ENCODE data around the gene YPEL1.

Gene YPEL1

DNA sequence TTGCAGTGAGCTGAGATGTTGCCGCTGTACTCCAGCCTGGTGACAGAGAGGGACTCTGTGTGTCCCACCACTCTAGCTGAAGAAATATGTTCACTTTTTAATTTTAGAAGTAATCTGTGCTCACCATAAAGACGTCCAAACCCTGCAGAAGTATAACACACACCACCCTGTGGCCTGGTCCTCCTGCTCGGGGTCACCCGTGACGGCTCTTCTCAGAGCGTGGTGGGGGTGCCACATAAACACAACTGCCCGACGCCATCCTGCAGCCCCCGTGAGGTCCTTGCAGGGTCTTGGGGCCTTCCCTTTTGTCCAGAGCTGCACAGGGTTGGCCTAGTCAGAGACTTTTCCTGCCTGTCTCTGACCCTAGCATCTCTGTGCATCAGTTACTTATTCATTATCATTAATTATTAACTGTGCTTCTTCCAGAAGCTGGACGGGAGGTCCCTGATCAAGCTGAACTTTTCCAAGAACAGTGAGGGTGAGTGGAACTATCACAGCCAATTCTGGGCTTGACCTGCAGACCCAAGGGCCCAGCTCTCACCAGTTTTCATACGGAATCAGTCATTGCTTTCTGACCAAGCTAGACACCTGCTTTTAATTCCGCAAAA is 60.9 kb downstream of the YPEL1 start:
- Mint-ChIP-seq H3K27ac (no peak overlapping the region), H3K27me3 (ENCODE audit: low read depth, poor library complexity) (no peaks in the 10 kb centered on the region), H3K36me3 (ENCODE audit: low read depth) (peaks cover 67% of the 10 kb centered on the region), H3K4me3 (no peak overlapping the region), H3K9me3 (peaks cover 18% of the 10 kb centered on the region), H3K4me1 (no peaks in the 10 kb centered on the region)
- no peak for DNase-seq
- TF ChIP-seq CTCF (IDR thresholded peaks at IDR 0.05) = no peak

DNA sequence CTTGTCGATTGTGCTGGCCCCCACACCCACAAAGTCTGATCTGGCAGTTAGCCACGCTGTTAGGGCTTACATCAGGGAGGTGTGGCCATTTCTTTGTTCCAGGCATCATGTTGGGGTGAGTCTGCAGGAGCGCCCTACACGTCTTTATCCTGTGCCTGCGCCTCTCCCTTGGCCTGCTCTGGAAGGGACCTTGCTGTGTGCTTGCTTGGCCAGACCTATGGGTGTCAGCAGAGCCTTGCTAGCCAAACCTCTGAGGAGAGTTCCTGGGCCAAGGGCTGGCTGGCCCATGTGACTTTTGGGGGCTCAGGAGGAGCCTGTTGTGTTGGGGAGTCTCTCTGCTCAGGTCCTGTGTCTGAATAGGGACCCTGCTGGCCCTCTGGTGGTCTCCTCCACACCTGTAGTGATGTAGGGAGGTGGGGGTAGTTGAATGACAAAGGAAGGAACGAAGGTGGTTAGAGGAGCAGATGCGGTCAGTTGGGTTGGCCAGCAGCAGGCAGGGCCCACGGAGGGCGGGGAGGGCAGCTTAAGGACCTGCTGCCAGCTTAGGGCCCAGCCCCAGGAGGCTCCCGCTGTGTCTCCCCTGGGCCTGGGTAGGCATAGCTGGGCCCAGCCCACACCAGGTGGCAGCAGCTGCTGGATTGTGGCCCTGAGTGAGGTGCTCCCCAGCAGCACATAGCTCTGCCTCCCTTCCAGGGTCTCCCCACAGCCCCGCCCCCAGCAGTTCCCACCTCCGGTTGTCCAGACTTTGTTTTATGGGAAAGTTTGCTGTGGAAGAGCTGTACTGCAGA is 61.9 kb downstream of the YPEL1 start:
- Mint-ChIP-seq H3K9me3 (peaks cover 18% of the 10 kb centered on the region), H3K36me3 (ENCODE audit: low read depth) (peaks cover 72% of the 10 kb centered on the region), H3K27me3 (ENCODE audit: low read depth, poor library complexity) (peaks cover 3% of the 10 kb centered on the region), H3K27ac (no peak overlapping the region), H3K4me1 (no peaks in the 10 kb centered on the region), H3K4me3 (no peak overlapping the region)
- DNase-seq = no peak
- no peak for TF ChIP-seq CTCF (IDR thresholded peaks at IDR 0.05)

- no peak for DNase-seq
- Mint-ChIP-seq H3K27ac (no peak overlapping the region), H3K4me3 (no peak overlapping the region), H3K9me3 (peaks cover 14% of the 10 kb centered on the region), H3K27me3 (ENCODE audit: low read depth, poor library complexity) (peaks cover 3% of the 10 kb centered on the region), H3K36me3 (ENCODE audit: low read depth) (peaks cover 62% of the 10 kb centered on the region), H3K4me1 (peaks cover 5% of the 10 kb centered on the region)
- TF ChIP-seq CTCF (IDR thresholded peaks at IDR 0.05) = no peak
Observed at GRCh38 chr22:21672107-21672629, 63.4 kb downstream of the YPEL1 start.

- Mint-ChIP-seq H3K27ac (no peak overlapping the region), H3K4me1 (peaks cover 21% of the 10 kb centered on the region), H3K9me3 (no peaks in the 10 kb centered on the region), H3K4me3 (no peak overlapping the region), H3K27me3 (ENCODE audit: low read depth, poor library complexity) (peaks cover 3% of the 10 kb centered on the region), H3K36me3 (ENCODE audit: low read depth) (peaks cover 32% of the 10 kb centered on the region)
- no peak for DNase-seq
- no peak for TF ChIP-seq CTCF (IDR thresholded peaks at IDR 0.05)
Observed at GRCh38 chr22:21669026-21669425, 66.6 kb downstream of the YPEL1 start.

- Mint-ChIP-seq H3K36me3 (ENCODE audit: low read depth) (peaks cover 25% of the 10 kb centered on the region), H3K4me3 (peak overlapping the region; percentile 97), H3K4me1 (peaks cover 26% of the 10 kb centered on the region), H3K27me3 (ENCODE audit: low read depth, poor library complexity) (peaks cover 10% of the 10 kb centered on the region), H3K27ac (peak overlapping the region; percentile 85), H3K9me3 (no peaks in the 10 kb centered on the region)
- no peak for DNase-seq
- TF ChIP-seq CTCF (IDR thresholded peaks at IDR 0.05) = no peak
Observed at GRCh38 chr22:21666786-21667185, 68.8 kb downstream of the YPEL1 start.
